AG20443 (cell line): ENCODE results near the gene SHISAL1.
"Not testable (repeated sequence)": the region's sequence is repeated elsewhere in the genome, so short reads cannot be mapped to it uniquely, and the experiment has no call there.

ENCODE experiments used
- DNase-seq: peaks from one replicate; pipeline ENCODE4 v3.0.0; 2012; ENCODE audit warnings: low spot score, mixed read lengths

SHISAL1 gene

GRCh38 chr22:44260216-44261035, 52.3 kb downstream of the SHISAL1 start:
- DNase-seq = no peak

GRCh38 chr22:44259366-44260215, 53.2 kb downstream of the SHISAL1 start:
- DNase-seq = no peak

GRCh38 chr22:44256556-44257485, 55.9 kb downstream of the SHISAL1 start:
- DNase-seq = no peak

GRCh38 chr22:44256085-44256484, 56.7 kb downstream of the SHISAL1 start:
- no peak for DNase-seq

GRCh38 chr22:44254811-44255210, 57.9 kb downstream of the SHISAL1 start:
- DNase-seq = no peak

GRCh38 chr22:44249376-44250147, 63.2 kb downstream of the SHISAL1 start:
- no peak for DNase-seq

- DNase-seq = no peak
Observed at GRCh38 chr22:44248926-44249325, 63.8 kb downstream of the SHISAL1 start.

GRCh38 chr22:44247923-44248892, 64.5 kb downstream of the SHISAL1 start:
- no peak for DNase-seq

GRCh38 chr22:44247346-44247745, 65.4 kb downstream of the SHISAL1 start:
- DNase-seq = no peak

- no peak for DNase-seq
Observed at GRCh38 chr22:44246615-44247326, 66.0 kb downstream of the SHISAL1 start.

GRCh38 chr22:44245867-44246266, 66.9 kb downstream of the SHISAL1 start:
- DNase-seq = no peak

- no peak for DNase-seq
Observed at GRCh38 chr22:44245438-44245837, 67.3 kb downstream of the SHISAL1 start.

GRCh38 chr22:44244265-44244822, 68.4 kb downstream of the SHISAL1 start:
- DNase-seq = no peak

- DNase-seq = no peak
Observed at GRCh38 chr22:44243761-44244160, 69.0 kb downstream of the SHISAL1 start.

- DNase-seq = no peak
Observed at GRCh38 chr22:44242946-44243724, 69.6 kb downstream of the SHISAL1 start.

- not testable (repeated sequence) for DNase-seq
Observed at GRCh38 chr22:44241121-44241520, 71.6 kb downstream of the SHISAL1 start.

- DNase-seq = no peak
Observed at GRCh38 chr22:44237290-44237689, 75.5 kb downstream of the SHISAL1 start.

GRCh38 chr22:44234372-44234771, 78.4 kb downstream of the SHISAL1 start:
- DNase-seq = not testable (repeated sequence)
